PFSK-1 (cell line): ENCODE results near the gene GNG7.

Experiments
- FOXP2 ChIP-seq: optimal IDR thresholded peaks from 2 replicates; pipeline ENCODE3; 2011; ENCODE audit warnings: borderline replicate concordance, control low read depth, inconsistent platforms; ENCODE audit not compliant: insufficient read depth; ENCODE audit errors: extremely low read length, extremely low read depth
- POLR2AphosphoS5 ChIP-seq: IDR thresholded peaks from 2 replicates; pipeline ENCODE4 v1.6.1; 2012; ENCODE audit warnings: low read depth, mild to moderate bottlenecking, control low read depth, low read length, moderate library complexity
- SIN3A ChIP-seq: IDR thresholded peaks from 2 replicates; pipeline ENCODE4 v1.6.1; 2012; ENCODE audit warnings: mild to moderate bottlenecking, low read length, moderate library complexity, borderline replicate concordance; ENCODE audit not compliant: insufficient read depth
- TAF1 ChIP-seq: IDR thresholded peaks from 2 replicates; pipeline ENCODE4 v1.6.1; 2012; ENCODE audit warnings: low read length, control low read depth, borderline replicate concordance; ENCODE audit not compliant: insufficient read depth
- TF ChIP-seq, protein P1 (sequence below), 2 experiments: IDR thresholded peaks; 2 replicates each; pipeline versions ENCODE4 v1.6.1 to v1.8.0; 2011 to 2012; ENCODE audit warnings: low read depth in 2 of 2, low read length in 2 of 2, control low read depth in 1 of 2, inconsistent platforms in 1 of 2, mild to moderate bottlenecking in 1 of 2, moderate library complexity in 1 of 2; ENCODE audit not compliant: insufficient read depth in 1 of 2

Gene GNG7

DNA sequence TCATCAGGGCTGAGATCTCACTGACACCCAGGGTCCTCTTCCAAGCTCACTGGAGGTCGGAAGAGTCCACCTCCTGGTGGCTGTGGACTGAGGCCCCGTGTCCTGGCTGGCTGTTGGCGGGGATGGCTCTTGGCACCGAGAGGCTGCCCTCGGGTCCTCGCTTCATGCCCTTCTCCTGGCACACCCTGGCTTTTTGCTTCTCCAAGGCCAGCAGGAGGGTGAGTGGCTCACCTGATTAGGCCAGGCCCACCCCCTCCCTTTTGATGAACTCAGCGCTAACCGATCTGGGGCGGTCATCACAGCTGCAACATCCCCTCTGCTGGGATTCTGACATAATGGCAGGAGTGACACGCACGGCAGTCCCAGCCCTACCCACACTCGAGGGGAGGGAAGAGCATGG lies 32.9 kb upstream of the GNG7 start:
- TF ChIP-seq, protein P1, sequence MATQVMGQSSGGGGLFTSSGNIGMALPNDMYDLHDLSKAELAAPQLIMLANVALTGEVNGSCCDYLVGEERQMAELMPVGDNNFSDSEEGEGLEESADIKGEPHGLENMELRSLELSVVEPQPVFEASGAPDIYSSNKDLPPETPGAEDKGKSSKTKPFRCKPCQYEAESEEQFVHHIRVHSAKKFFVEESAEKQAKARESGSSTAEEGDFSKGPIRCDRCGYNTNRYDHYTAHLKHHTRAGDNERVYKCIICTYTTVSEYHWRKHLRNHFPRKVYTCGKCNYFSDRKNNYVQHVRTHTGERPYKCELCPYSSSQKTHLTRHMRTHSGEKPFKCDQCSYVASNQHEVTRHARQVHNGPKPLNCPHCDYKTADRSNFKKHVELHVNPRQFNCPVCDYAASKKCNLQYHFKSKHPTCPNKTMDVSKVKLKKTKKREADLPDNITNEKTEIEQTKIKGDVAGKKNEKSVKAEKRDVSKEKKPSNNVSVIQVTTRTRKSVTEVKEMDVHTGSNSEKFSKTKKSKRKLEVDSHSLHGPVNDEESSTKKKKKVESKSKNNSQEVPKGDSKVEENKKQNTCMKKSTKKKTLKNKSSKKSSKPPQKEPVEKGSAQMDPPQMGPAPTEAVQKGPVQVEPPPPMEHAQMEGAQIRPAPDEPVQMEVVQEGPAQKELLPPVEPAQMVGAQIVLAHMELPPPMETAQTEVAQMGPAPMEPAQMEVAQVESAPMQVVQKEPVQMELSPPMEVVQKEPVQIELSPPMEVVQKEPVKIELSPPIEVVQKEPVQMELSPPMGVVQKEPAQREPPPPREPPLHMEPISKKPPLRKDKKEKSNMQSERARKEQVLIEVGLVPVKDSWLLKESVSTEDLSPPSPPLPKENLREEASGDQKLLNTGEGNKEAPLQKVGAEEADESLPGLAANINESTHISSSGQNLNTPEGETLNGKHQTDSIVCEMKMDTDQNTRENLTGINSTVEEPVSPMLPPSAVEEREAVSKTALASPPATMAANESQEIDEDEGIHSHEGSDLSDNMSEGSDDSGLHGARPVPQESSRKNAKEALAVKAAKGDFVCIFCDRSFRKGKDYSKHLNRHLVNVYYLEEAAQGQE (IDR thresholded peaks at IDR 0.05; ENCODE audit: insufficient read depth in 1 of 2, low read depth in 2 of 2, low read length in 2 of 2), result no peak
- TF ChIP-seq FOXP2 (no peak), SIN3A (no peak), TAF1 (no peak), POLR2AphosphoS5 (no peak)

DNA sequence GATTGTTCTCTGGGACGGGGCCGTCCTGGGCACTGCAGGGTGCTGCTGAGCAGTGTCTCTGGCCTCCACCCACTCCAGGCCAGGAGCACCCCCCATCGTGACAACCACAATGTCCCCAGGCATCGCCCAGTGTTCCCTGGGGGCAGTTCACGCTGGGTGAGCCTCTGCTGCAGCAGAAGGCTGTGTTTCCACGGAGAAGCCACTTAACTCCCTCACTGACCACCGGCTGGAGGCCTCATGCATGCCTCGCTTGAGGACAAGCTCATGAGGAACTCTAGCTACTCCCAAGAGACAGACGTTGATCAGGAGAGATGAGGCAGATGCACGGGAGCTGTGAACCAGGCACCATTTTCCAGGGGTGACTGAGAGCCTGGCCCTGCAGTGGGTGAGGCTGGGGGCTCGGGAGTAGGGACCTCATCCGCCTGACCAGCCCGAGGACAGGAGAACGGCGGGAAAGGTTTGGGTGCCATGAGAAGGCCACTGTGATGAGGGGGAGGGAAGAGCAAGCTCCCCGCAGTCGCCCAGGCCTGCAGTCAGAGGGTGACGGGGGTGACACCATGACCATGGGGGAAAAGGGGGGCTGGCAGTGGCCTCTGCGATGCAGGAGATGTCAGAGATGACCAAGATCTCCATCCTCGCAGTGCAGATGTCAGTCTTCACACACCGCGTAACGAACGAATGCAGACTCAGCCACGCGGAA lies 32.2 kb upstream of the GNG7 start:
- no peak for TF ChIP-seq POLR2AphosphoS5
- TF ChIP-seq TAF1, result no peak
- no peak for TF ChIP-seq SIN3A
- TF ChIP-seq, protein P1 (IDR thresholded peaks at IDR 0.05; ENCODE audit: insufficient read depth in 1 of 2, low read depth in 2 of 2, low read length in 2 of 2), result no peak
- TF ChIP-seq FOXP2, result no peak

- TF ChIP-seq, protein P1 (IDR thresholded peaks at IDR 0.05; ENCODE audit: insufficient read depth in 1 of 2, low read depth in 2 of 2, low read length in 2 of 2), result no peak
- no peak for TF ChIP-seq POLR2AphosphoS5
- TF ChIP-seq SIN3A, result no peak
- TF ChIP-seq TAF1, result no peak
- TF ChIP-seq FOXP2, result no peak
Observed at GRCh38 chr19:2733930-2734588, 31.6 kb upstream of the GNG7 start.

GRCh38 chr19:2732883-2733282 lies 30.4 kb upstream of the GNG7 start:
- TF ChIP-seq FOXP2 (no peak), TAF1 (no peak), SIN3A (no peak), POLR2AphosphoS5 (no peak)
- TF ChIP-seq, protein P1 (IDR thresholded peaks at IDR 0.05; ENCODE audit: insufficient read depth in 1 of 2, low read depth in 2 of 2, low read length in 2 of 2), result no peak
